Measurements from ENCODE around the gene COG8. TPM values are rescaled to one million over a fixed set of nuclear protein-coding genes. Genes with fewer than 3 reads are reported as not detected.

The COG8 gene
- total RNA-seq, 4 donors from 2014 or later = 62.2 to 77.5 (median 70.0) TPM

DNA sequence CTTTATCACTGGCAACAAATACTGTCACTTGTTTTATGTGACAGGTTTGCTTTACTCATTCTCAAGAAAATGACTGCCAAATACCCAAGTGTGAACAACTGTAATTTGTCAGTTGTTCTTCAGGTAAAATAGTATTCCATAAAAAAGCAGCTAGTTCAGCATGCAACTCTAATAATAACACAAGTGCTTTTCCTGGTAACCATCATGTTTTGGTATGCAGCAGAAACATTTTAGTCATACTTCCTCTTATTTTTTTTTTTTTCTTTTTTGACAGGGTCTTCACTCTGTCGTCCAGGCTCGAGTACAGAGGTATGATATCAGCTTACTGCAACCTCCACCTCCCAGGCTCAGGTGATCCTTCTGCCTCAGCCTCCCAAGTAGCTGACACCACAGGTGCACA is 41.9 kb upstream of the COG8 start:
- WGBS, 2 donors = 71 to 72% methylated on average over 2 of the region's 2 CpGs
- peaks cover 0 to 19% (median 3%) of the 10 kb centered on the region in 4 donors for H3K4me1 ChIP-seq
- H3K27me3 ChIP-seq = no peaks in the 10 kb centered on the region
- H3K27ac ChIP-seq = no peak overlapping the region
- TF ChIP-seq EP300 (IDR thresholded peaks at IDR 0.05) (no peak), CTCF (IDR thresholded peaks at IDR 0.05) (no peak), POLR2A (IDR thresholded peaks at IDR 0.05) (no peak)
- peaks cover 2 to 71% (median 2%) of the 10 kb centered on the region in 3 donors for H3K36me3 ChIP-seq
- no peaks in the 10 kb centered on the region for H3K9me3 ChIP-seq
- no peak for DNase-seq (ENCODE audit: low spot score in 2 of 2)
- H3K4me3 ChIP-seq = no peak overlapping the region

GRCh38 chr16:69378760-69379159 is 39.4 kb upstream of the COG8 start:
- TF ChIP-seq CTCF (IDR thresholded peaks at IDR 0.05) (no peak), EP300 (IDR thresholded peaks at IDR 0.05) (no peak), POLR2A (IDR thresholded peaks at IDR 0.05) (no peak)
- no peak for DNase-seq (ENCODE audit: low spot score in 2 of 2)
- H3K27me3 ChIP-seq = no peaks in the 10 kb centered on the region
- H3K9me3 ChIP-seq = no peaks in the 10 kb centered on the region
- peaks cover 0 to 3% (median 0%) of the 10 kb centered on the region in 4 donors for H3K4me1 ChIP-seq
- H3K27ac ChIP-seq = no peak overlapping the region
- no peak overlapping the region for H3K4me3 ChIP-seq
- WGBS, 2 donors = 83 to 84% methylated on average over 1 of the region's 1 CpG
- H3K36me3 ChIP-seq = peaks cover 2 to 69% (median 2%) of the 10 kb centered on the region in 3 donors

DNA sequence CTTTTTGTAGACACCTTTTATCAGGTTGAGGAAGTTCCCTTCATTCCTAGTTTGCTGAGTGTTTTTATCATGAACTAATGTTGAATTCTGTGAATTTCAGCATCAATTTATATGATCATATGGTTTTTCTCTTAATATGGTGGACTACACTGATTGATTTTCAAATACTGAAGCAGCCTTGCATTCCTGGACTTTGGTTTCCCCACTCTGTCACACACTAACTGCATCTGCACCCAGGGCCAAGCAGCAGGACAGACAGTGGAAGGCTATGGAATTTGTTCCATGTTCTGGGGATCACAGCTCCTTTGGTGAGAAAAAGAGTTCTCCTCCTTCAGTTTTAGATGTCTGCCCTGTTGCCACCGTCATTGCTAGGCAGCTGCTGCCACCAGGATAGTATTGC is 38.7 kb upstream of the COG8 start:
- no peak overlapping the region for H3K4me3 ChIP-seq
- DNase-seq (ENCODE audit: low spot score in 2 of 2) = no peak

GRCh38 chr16:69376393-69377059 is 37.2 kb upstream of the COG8 start:
- Histone ChIP-seq H3K9me3 (no peaks in the 10 kb centered on the region), H3K27me3 (no peaks in the 10 kb centered on the region), H3K36me3 (peaks cover 0 to 65% (median 2%) of the 10 kb centered on the region in 3 donors), H3K27ac (no peak overlapping the region), H3K4me3 (no peak overlapping the region), H3K4me1 (peaks cover 0 to 4% (median 0%) of the 10 kb centered on the region in 4 donors)
- WGBS, 2 donors = 92 to 93% methylated on average over 10 of the region's 10 CpGs
- TF ChIP-seq POLR2A (IDR thresholded peaks at IDR 0.05) (no peak), EP300 (IDR thresholded peaks at IDR 0.05) (no peak), CTCF (IDR thresholded peaks at IDR 0.05) (no peak)
- no peak for DNase-seq (ENCODE audit: low spot score in 2 of 2)

More for the DNA sequence above, 38.7 kb upstream of the COG8 start:
- 79 to 80% methylated on average over 1 of the region's 1 CpG for WGBS, 2 donors
- peaks cover 2 to 69% (median 2%) of the 10 kb centered on the region in 3 donors for H3K36me3 ChIP-seq
- TF ChIP-seq POLR2A (IDR thresholded peaks at IDR 0.05) (no peak), EP300 (IDR thresholded peaks at IDR 0.05) (no peak), CTCF (IDR thresholded peaks at IDR 0.05) (no peak)
- no peak overlapping the region for H3K27ac ChIP-seq
- no peaks in the 10 kb centered on the region for H3K27me3 ChIP-seq
- H3K9me3 ChIP-seq = no peaks in the 10 kb centered on the region
- H3K4me1 ChIP-seq = peaks cover 0 to 4% (median 0%) of the 10 kb centered on the region in 4 donors

DNA sequence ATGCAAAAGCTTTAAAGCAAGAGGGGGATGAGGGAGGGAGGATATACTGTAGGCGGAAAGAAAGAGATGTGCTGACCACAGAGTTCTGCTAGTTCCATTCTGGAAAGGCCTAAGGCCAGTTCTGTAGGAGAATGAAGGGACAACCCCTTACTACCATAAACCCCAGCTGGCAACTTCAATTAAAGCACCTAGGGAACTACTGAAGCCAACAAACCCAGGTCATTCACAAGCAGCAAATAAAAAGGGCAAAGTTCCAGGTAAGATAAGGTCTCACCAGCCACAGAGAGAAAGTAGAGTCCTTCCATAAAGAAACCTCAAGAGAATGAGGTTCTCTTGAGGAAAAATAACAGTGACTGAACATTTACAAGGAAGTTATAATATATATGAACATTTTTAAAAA is 33.7 kb upstream of the COG8 start:
- TF ChIP-seq CTCF (IDR thresholded peaks at IDR 0.05) = no peak
- TF ChIP-seq EP300 (IDR thresholded peaks at IDR 0.05) = no peak
- TF ChIP-seq POLR2A (IDR thresholded peaks at IDR 0.05) = no peak

More for the DNA sequence above, 33.7 kb upstream of the COG8 start:
- no peak overlapping the region for H3K4me3 ChIP-seq
- H3K4me1 ChIP-seq = peaks cover 0 to 4% (median 0%) of the 10 kb centered on the region in 4 donors
- peak overlapping the region in 1 of 4 donors; percentile 20 for H3K27ac ChIP-seq
- no peaks in the 10 kb centered on the region for H3K9me3 ChIP-seq
- no peak for DNase-seq (ENCODE audit: low spot score in 2 of 2)
- no peaks in the 10 kb centered on the region for H3K27me3 ChIP-seq
- 79 to 90% methylated on average over 1 of the region's 1 CpG for WGBS, 2 donors
- H3K36me3 ChIP-seq = peaks cover 0 to 67% (median 5%) of the 10 kb centered on the region in 3 donors
